Measurements from ENCODE around the gene NAA10. TPM values are rescaled to one million over a fixed set of nuclear protein-coding genes. Genes with fewer than 3 reads are reported as not detected.

Gene NAA10
- total and polyA plus RNA-seq, 2 of the 13 experiments (the other 11 are each of a cell fraction or from before 2014, with no cell fraction given), result 49.2 to 51.7 TPM

GRCh38 chrX:153911798-153912197 lies 23.0 kb downstream of the NAA10 start:
- no TSS peak for BruUV-seq (replicated peaks)
- Histone ChIP-seq H3K79me2 (ENCODE audit: insufficient read depth, low read length) (no peaks in the 10 kb centered on the region), H2AFZ (ENCODE audit: low read length) (no peak overlapping the region), H3K27ac (ENCODE audit: extremely low read length, insufficient read depth, low read length) (no peak overlapping the region), H3K36me3 (replicated peaks in 1 of 2; ENCODE audit: control insufficient read depth in 1 of 2, insufficient read depth in 2 of 2, low read length in 2 of 2) (no peaks in the 10 kb centered on the region), H3K9ac (ENCODE audit: insufficient read depth, low read depth, low read length) (no peak overlapping the region), H3K4me2 (ENCODE audit: low read depth, low read length) (no peak overlapping the region), H3K27me3 (ENCODE audit: control insufficient read depth in 1 of 2, insufficient read depth in 2 of 2, low read length in 2 of 2) (no peaks in the 10 kb centered on the region; a peak in 2 of 5 replicates), H4K20me1 (ENCODE audit: insufficient read depth, low read length) (no peaks in the 10 kb centered on the region), H3K4me1 (ENCODE audit: insufficient read depth, low read length) (peaks cover 5% of the 10 kb centered on the region), H3K4me3 (replicated peaks in 1 of 3; ENCODE audit: insufficient read depth in 1 of 3, low read depth in 2 of 3, low read length in 3 of 3) (no peak overlapping the region), H3K9me3 (ENCODE audit: low read length) (no peaks in the 10 kb centered on the region)
- FAIRE-seq (no peak), ATAC-seq (no peak), DNase-seq (ENCODE audit: low spot score) (no peak)
- in situ Hi-C loops (cut with HindIII; ENCODE audit: extremely low pct_ligation_motif_present, low pct_unique_long_range_greater_than_20kb), result no loop called here
- intact Hi-C loops (cut with micrococcal nuclease; ENCODE audit: unreplicated experiment), result no loop called here
- POLR2A ChIA-PET, result interaction anchor here (1.4 kb wide), 1 partner anchor 11 kb away, joined by 3 read pairs; no protein-coding TSS in a partner anchor
- no peak for TF ChIP-seq ZNF276 (CRISPR knock-in tag; IDR thresholded peaks at IDR 0.05; ENCODE audit: low read depth)
- TF ChIP-seq PCBP1 (IDR thresholded peaks at IDR 0.05; ENCODE audit: borderline replicate concordance, low read depth, low read length), result no peak
- TF ChIP-seq ZNF543 (CRISPR knock-in tag; IDR thresholded peaks at IDR 0.05), result no peak
- no peak for TF ChIP-seq POLR2A (IDR thresholded peaks at IDR 0.05; ENCODE audit: insufficient read depth in 1 of 2, low read depth in 2 of 2, low read length in 2 of 2)
- TF ChIP-seq SAP130 (CRISPR knock-in tag; IDR thresholded peaks at IDR 0.05; ENCODE audit: low read depth), result no peak
- no peak for TF ChIP-seq PBX3 (CRISPR knock-in tag; IDR thresholded peaks at IDR 0.05; ENCODE audit: borderline replicate concordance)
- TF ChIP-seq MTERF4 (CRISPR knock-in tag; IDR thresholded peaks at IDR 0.05), result no peak
- no peak for TF ChIP-seq ZBTB49 (CRISPR knock-in tag; IDR thresholded peaks at IDR 0.05; ENCODE audit: borderline replicate concordance)
- TF ChIP-seq TCF12 (IDR thresholded peaks at IDR 0.05), result no peak
- TF ChIP-seq TCF12 (CRISPR knock-in tag; IDR thresholded peaks at IDR 0.05), result no peak
- no peak for TF ChIP-seq ZNF564 (CRISPR knock-in tag; IDR thresholded peaks at IDR 0.05)
- TF ChIP-seq CC2D1A (CRISPR knock-in tag; IDR thresholded peaks at IDR 0.05), result no peak
- no peak for TF ChIP-seq ZNF609 (CRISPR knock-in tag; IDR thresholded peaks at IDR 0.05; ENCODE audit: borderline replicate concordance)
- CTCF ChIA-PET (ENCODE audit: low intra/inter-chr PET ratio, low total read pairs), result no interaction called here
- WGBS (ENCODE audit: low lambda C conversion rate), result 48% methylated on average over 6 of the region's 6 CpGs
